Gastroesophageal sphincter (tissue), 3 donors: ENCODE data around the gene MAZ.

ENCODE experiments used
- EP300 ChIP-seq: sonication (generic); formaldehyde crosslinking; IDR thresholded peaks from one replicate; pipeline ENCODE4 v1.6.1; 2017; ENCODE audit warnings: antibody characterized with exemption, mild to moderate bottlenecking
- POLR2A ChIP-seq, 2 donors: fragments of 450-650 bp; IDR thresholded peaks; one replicate each; pipeline ENCODE4 v1.6.1; 2017; ENCODE audit warnings: antibody characterized with exemption in 2 of 2, mild to moderate bottlenecking in 2 of 2, moderate library complexity in 1 of 2
- POLR2AphosphoS5 ChIP-seq: sonication (generic); formaldehyde crosslinking; IDR thresholded peaks from one replicate; pipeline ENCODE4 v1.6.1; 2017; ENCODE audit warnings: antibody characterized with exemption
- TF ChIP-seq, protein P1 (sequence below), 4 experiments: fragments of 200-600 bp in 2 of 4; fragments of 450-650 bp in 2 of 4; sonication (generic) in 1 of 4; IDR thresholded peaks; one replicate each; pipeline ENCODE4 v1.5.1; 2017 to 2019; ENCODE audit warnings: antibody characterized with exemption in 4 of 4, mild to moderate bottlenecking in 2 of 4, moderate library complexity in 2 of 4

DNA sequence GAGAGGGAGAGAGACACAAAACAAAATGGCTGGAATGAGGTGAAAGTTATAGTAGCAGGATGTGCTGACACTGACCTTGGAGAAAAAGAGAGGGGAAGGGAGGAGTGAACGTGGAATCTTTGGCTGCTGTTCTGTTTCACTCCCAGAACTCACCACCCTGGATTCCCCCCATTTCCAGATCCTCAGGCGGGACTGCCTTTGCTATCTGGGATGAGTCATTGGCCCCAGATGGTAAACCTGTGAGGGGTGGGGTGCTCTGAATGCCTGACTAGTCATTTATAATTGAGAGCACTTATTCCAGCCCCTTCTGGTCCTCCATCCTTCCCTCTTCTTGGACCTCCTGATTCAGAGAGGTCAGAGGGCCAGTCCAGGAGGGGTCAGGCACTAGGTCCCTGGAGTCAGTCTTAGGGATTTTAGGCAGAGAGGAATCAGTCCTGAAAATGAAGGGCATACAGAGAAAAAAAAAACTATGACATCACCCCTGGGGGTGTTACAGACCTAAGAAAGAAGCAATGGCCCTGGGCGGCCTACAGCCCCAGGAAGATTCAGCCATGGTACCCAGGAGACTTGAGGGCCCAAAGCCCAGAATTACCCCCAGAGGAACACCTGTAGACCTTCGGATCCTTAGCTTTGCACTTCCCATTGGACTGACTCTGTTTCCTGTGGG is 30.5 kb upstream of the MAZ start:
- no peak for TF ChIP-seq EP300
- TF ChIP-seq POLR2AphosphoS5, result no peak
- TF ChIP-seq, protein P1, sequence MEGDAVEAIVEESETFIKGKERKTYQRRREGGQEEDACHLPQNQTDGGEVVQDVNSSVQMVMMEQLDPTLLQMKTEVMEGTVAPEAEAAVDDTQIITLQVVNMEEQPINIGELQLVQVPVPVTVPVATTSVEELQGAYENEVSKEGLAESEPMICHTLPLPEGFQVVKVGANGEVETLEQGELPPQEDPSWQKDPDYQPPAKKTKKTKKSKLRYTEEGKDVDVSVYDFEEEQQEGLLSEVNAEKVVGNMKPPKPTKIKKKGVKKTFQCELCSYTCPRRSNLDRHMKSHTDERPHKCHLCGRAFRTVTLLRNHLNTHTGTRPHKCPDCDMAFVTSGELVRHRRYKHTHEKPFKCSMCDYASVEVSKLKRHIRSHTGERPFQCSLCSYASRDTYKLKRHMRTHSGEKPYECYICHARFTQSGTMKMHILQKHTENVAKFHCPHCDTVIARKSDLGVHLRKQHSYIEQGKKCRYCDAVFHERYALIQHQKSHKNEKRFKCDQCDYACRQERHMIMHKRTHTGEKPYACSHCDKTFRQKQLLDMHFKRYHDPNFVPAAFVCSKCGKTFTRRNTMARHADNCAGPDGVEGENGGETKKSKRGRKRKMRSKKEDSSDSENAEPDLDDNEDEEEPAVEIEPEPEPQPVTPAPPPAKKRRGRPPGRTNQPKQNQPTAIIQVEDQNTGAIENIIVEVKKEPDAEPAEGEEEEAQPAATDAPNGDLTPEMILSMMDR (IDR thresholded peaks at IDR 0.05), result no peak
- no peak for TF ChIP-seq POLR2A (IDR thresholded peaks at IDR 0.05)
